ENCODE results near the gene ORC1. TPM values are rescaled to one million over a fixed set of nuclear protein-coding genes. Genes with fewer than 3 reads are reported as not detected.

The ORC1 gene
- total RNA-seq, 1 experiment from 2014 or later: 8.3 TPM

DNA sequence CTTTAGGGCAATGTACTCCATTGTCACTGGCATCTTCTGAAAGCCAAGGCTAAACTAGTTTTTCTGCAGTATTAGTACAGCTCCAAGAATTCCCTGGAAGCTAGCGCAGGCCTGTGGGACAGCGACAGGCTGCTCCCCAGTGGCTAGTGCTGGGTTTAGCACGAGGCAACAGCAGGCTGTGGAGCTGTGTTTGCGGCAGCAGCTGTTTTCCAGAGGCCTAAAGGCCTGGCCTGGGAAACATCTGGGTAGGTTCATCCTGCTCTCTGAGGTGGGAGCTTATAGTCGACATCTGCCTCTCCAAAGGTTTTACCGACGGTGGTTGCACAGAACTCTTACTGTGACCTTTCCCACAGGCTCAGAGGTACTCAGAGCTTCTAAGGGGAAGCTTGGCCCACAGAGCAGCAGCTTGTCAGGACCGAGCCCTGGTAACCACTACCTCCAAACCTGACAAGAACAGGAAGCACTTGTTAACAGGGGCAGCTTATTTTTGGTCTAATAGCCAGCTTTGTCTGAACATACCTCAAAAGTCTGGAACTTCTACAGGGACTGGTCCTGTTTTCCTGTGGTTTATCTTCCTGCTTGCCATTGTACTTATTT, 55.4 kb downstream of the ORC1 start:
- DNase-seq (ENCODE audit: extremely low read depth, low read depth): no peak

DNA sequence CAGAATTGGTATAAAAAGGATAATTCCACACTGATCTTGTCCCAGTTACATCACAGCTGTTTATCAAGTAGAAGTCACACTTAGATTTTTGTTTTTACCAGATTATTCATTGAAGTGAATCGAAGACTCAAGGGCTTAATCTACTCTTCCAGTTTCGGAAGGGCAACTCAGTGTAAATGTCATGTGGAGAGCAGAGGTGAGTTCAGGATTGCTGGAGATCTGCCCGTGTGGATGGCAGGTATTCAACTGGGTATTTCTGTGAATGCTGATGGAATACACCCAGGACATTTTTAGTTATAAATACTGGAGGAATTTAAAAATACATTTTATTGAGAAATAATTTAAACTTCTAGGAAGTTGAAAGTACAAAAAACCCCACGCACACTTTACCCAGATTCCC, 57.6 kb downstream of the ORC1 start:
- DNase-seq (ENCODE audit: extremely low read depth, low read depth): no peak

DNA sequence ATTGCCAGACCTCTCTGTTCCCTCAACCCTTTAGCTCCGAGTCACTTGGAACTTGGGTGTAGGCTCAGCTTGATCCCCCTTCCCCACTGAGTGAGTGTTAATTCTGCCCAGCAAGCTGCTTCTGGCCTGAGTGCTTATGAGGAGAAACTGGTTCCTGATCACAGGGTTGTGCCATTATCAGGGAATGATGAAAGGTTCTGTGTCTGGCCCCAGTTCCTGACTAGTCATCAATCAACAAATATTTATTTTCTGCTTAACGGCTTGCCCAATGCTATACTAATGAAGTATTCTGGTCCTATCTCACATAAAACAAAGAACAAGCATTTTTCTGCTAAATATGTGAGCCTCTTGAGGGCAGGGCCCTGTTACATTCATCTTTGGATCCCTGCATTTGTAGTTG, 59.0 kb downstream of the ORC1 start:
- DNase-seq (ENCODE audit: extremely low read depth, low read depth): no peak

DNA sequence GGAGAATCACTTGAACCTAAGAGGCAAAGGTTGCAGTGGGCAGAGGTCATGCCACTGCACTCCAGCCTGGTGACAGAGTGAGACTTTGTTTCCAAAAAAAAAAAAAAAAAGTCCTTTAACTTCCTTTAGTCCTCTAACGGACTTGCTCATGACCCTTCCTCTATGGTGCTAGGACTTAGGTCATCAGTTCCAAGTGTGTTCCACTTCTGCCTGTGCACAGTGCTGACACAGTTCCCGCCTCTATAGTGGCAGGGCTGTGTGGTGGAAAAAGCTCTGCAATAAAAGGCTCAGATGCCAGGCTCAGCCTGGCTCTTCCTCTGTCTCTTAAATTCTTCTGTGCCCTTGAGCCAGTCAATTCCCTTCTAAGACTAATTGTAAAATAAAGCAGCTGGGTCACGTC, 60.2 kb downstream of the ORC1 start:
- no peak for DNase-seq (ENCODE audit: extremely low read depth, low read depth)

DNA sequence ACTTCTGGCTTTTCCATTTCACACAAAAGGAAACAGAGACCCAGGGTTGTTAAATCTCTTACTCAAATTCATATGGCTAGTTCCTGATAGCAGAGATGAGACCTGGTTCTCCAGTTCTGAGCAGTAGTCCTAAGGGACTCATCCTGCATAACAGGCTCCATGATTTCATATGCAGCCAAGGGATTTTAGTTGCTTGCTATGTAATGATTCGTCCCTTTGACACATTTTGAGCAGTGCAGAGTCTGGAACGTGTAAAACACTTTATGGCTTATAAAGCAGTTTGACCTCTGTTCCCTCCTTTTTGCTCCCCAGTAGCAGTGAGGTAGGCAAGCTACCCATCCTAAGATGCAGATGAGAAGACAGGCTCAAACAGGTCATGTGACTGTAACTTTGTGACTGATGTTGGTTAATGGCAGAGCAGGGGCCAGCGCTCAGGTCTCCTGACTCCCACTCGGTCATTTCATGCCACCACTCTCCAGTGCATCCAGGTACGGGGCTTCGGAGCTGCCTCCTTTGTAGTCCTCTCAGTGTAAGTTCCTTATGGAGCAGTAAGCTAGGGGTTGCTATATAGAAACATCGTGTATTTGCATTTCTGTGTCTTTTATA, 62.5 kb downstream of the ORC1 start:
- DNase-seq (ENCODE audit: extremely low read depth, low read depth): no peak

DNA sequence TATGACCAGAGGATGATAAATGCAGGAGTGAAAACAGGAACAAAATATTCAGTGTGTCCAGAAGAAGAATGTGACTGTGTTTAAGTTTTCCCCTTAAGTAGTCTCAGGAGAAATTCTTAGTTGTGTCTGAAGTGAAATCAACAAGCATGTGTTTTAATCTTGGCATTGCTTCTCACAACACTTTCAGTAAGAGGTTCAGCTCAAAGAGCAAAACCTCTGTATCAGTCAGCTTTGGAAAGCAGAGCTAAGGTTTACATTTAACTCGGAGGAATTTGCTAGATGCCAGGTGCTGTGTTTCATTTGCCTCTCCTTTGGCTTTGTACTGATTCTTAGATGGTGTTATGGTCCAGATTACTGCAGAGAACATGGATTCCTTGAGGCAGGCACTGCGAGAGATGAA, 66.8 kb downstream of the ORC1 start:
- DNase-seq (ENCODE audit: extremely low read depth, low read depth): no peak

GRCh38 chr1:52334906-52335528, 69.2 kb downstream of the ORC1 start:
- DNase-seq (ENCODE audit: extremely low read depth, low read depth): no peak

DNA sequence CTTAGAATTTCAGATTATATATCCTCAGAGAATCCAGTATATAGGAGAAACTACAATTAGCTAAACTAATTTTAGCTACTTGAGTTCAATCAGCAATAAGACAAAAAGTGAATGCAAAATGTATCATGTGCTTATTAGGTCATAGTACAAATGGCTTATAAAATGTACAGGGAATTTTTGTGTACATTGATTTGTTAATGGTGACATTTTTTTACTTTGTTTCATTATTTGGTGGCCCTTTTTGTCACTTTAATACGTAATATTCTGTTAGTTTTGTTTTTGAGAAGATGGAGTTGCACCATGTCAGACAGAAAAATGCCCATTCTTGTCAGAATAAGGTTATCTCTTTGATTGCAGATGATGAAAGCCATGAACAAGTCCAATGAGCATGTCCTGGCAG, 71.8 kb downstream of the ORC1 start:
- DNase-seq (ENCODE audit: extremely low read depth, low read depth): no peak

GRCh38 chr1:52328615-52329014, 75.6 kb downstream of the ORC1 start:
- DNase-seq (ENCODE audit: extremely low read depth, low read depth): no peak

DNA sequence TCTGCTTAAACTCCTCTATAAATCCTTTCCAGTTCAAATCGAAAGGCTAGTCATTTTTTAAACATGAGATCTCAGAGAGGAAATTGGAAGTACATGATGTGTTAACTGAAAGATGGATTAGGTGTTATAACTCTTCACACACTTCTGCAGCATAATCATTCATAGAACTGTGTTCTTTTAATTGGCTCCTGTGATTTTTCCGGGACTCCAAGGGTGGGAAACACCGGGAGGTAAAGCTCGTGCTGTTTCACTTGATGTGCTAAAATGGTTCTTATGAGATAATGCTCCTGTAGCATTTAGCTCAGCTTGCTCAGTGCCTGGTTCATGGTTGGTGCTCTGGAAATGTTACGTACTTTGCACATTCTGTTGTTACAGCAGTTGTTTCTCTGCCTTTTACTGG, 78.4 kb downstream of the ORC1 start:
- no peak for DNase-seq (ENCODE audit: extremely low read depth, low read depth)

DNA sequence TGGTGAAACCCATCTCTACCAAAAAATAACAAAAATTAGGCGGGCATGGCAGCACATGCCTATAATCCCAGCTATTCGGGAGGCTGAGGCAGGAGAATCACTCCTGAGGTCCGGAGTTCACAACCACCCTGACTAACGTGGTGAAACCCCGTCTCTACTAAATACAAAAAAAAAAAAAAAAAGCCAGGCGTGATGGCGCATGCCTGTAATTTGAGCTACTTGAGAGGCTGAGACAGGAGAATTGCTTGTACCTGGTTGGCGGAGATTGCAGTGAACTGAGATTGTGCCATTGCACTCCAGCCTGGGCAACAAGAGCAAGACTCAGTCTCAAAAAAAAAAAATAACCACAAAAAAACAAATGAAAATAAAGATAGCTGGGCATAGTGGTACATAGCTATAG, 80.5 kb downstream of the ORC1 start:
- no peak for DNase-seq (ENCODE audit: extremely low read depth, low read depth)

Other genes starting within 250 kb of the ORC1 start
- gene CC2D1B, start 38.2 kb downstream of the ORC1 start, total RNA-seq (2014; rRNA removed; shearing (Covaris generic)): 13.7 and 16.1 TPM in 2 replicates
- gene PRPF38A, start 179 bp upstream of the ORC1 start, total RNA-seq (2014; rRNA removed; shearing (Covaris generic)): 9.4 and 11.9 TPM in 2 replicates
- 27.5 and 29.4 TPM in 2 replicates for gene TUT4, start 148.7 kb upstream of the ORC1 start, total RNA-seq (2014; rRNA removed; shearing (Covaris generic))
- 0.07 TPM in 1 of 2 replicates, not detected in the other for gene GPX7, start 197.9 kb upstream of the ORC1 start, total RNA-seq (2014; rRNA removed; shearing (Covaris generic))
- gene SHISAL2A, start 228.7 kb upstream of the ORC1 start, total RNA-seq (2014; rRNA removed; shearing (Covaris generic)): not detected in 2 replicates

Measured in NCI-H460 (cell line).